H9 (cell line): Measurements from ENCODE around the gene ZNF652. TPM values are rescaled to one million over a fixed set of nuclear protein-coding genes. Genes with fewer than 3 reads are reported as not detected.
"Not testable (repeated sequence)": the region's sequence is repeated elsewhere in the genome, so short reads cannot be mapped to it uniquely, and the experiment has no call there.

Source experiments
- DNase-seq: peaks from one replicate; pipeline ENCODE4 v3.0.0-alpha.2; 2017
- H2AFZ ChIP-seq: one replicate; pipeline ENCODE4 v1.6.1; 2013; ENCODE audit warnings: mild to moderate bottlenecking, low read length, control low read depth, moderate library complexity
- H2AK5ac ChIP-seq: 2 replicates; pipeline ENCODE4 v1.6.1; 2013; ENCODE audit warnings: low read length, control low read depth, mixed read lengths; ENCODE audit not compliant: insufficient read length
- H2BK120ac ChIP-seq: one replicate; pipeline ENCODE4 v1.6.1; 2013; ENCODE audit warnings: low read depth, mild to moderate bottlenecking, low read length, control low read depth, inconsistent platforms; ENCODE audit not compliant: poor library complexity, severe bottlenecking
- H2BK12ac ChIP-seq: 2 replicates; pipeline ENCODE4 v1.6.1; 2013; ENCODE audit warnings: low read length, control low read depth, mixed read lengths, low read depth; ENCODE audit not compliant: insufficient read length
- H2BK15ac ChIP-seq: 2 replicates; pipeline ENCODE4 v1.6.1; 2013; ENCODE audit warnings: low read depth, low read length, control low read depth
- H2BK20ac ChIP-seq: one replicate; pipeline ENCODE4 v1.6.1; 2013; ENCODE audit warnings: low read depth, mild to moderate bottlenecking, low read length, control low read depth, inconsistent platforms; ENCODE audit not compliant: poor library complexity, severe bottlenecking
- H2BK5ac ChIP-seq: 2 replicates; pipeline ENCODE4 v1.6.1; 2013; ENCODE audit warnings: low read length, control low read depth, mixed read lengths; ENCODE audit not compliant: insufficient read length
- H3K14ac ChIP-seq: 2 replicates; pipeline ENCODE4 v1.6.1; 2013; ENCODE audit warnings: low read length, control low read depth; ENCODE audit not compliant: insufficient read depth
- H3K18ac ChIP-seq: 2 replicates; pipeline ENCODE4 v1.6.1; 2013; ENCODE audit warnings: low read depth, mild to moderate bottlenecking, mixed read lengths, low read length, control low read depth; ENCODE audit not compliant: insufficient read length
- H3K23ac ChIP-seq: 2 replicates; pipeline ENCODE4 v1.6.1; 2013; ENCODE audit warnings: low read length, control low read depth, mixed read lengths, low read depth; ENCODE audit not compliant: insufficient read length
- H3K23me2 ChIP-seq: 2 replicates; pipeline ENCODE4 v1.6.1; 2013; ENCODE audit warnings: low read depth, mild to moderate bottlenecking, mixed read lengths, low read length, control low read depth; ENCODE audit not compliant: insufficient read length, poor library complexity, severe bottlenecking
- H3K27ac ChIP-seq: 2 replicates; pipeline ENCODE4 v1.5.1; 2013; ENCODE audit warnings: low read length, control low read depth, mixed read lengths, low read depth; ENCODE audit not compliant: insufficient read length
- H3K27me3 ChIP-seq: 2 replicates; pipeline ENCODE4 v1.6.1; 2013; ENCODE audit warnings: low read length, control low read depth, inconsistent platforms; ENCODE audit not compliant: insufficient read depth
- H3K4ac ChIP-seq: 2 replicates; pipeline ENCODE4 v1.6.1; 2013; ENCODE audit warnings: low read depth, mild to moderate bottlenecking, control low read depth, inconsistent platforms, low read length, moderate library complexity
- H3K4me1 ChIP-seq: 2 replicates; pipeline ENCODE4 v1.6.1; 2013; ENCODE audit warnings: low read length, control low read depth, inconsistent platforms; ENCODE audit not compliant: insufficient read depth
- H3K4me2 ChIP-seq: 2 replicates; pipeline ENCODE4 v1.6.1; 2013; ENCODE audit warnings: low read length, control low read depth, mixed read lengths; ENCODE audit not compliant: insufficient read length, insufficient read depth
- H3K56ac ChIP-seq: 2 replicates; pipeline ENCODE4 v1.6.1; 2013; ENCODE audit warnings: low read depth, mild to moderate bottlenecking, mixed read lengths, low read length, control low read depth; ENCODE audit not compliant: insufficient read length
- H3K79me1 ChIP-seq: 2 replicates; pipeline ENCODE4 v1.6.1; 2013; ENCODE audit warnings: low read depth, mild to moderate bottlenecking, moderate library complexity, low read length, control low read depth, inconsistent platforms; ENCODE audit not compliant: insufficient read depth, poor library complexity, severe bottlenecking
- H3K79me2 ChIP-seq: 2 replicates; pipeline ENCODE4 v1.6.1; 2013; ENCODE audit warnings: low read length, control low read depth, inconsistent platforms; ENCODE audit not compliant: insufficient read depth
- H3K9ac ChIP-seq: 2 replicates; pipeline ENCODE4 v1.6.1; 2013; ENCODE audit warnings: low read length, control low read depth, mixed read lengths; ENCODE audit not compliant: insufficient read length; ENCODE audit errors: extremely low read depth
- H3K9me3 ChIP-seq: one replicate; pipeline ENCODE4 v1.6.1; 2013; ENCODE audit warnings: low read depth, low read length, inconsistent platforms; ENCODE audit not compliant: control insufficient read depth
- H3T11ph ChIP-seq: one replicate; pipeline ENCODE4 v1.6.1; 2013; ENCODE audit warnings: mild to moderate bottlenecking, low read length, control low read depth, inconsistent platforms
- H4K20me1 ChIP-seq: one replicate; pipeline ENCODE4 v1.6.1; 2013; ENCODE audit not compliant: control insufficient read depth, insufficient read length, insufficient read depth
- H4K5ac ChIP-seq: 2 replicates; pipeline ENCODE4 v1.6.1; 2013; ENCODE audit warnings: low read depth, mild to moderate bottlenecking, mixed read lengths, low read length, control low read depth; ENCODE audit not compliant: insufficient read length
- H4K8ac ChIP-seq: replicated peaks from 2 replicates; pipeline ENCODE4 v1.6.1; 2013; ENCODE audit warnings: low read length, control low read depth, mixed read lengths, low read depth; ENCODE audit not compliant: insufficient read length
- H4K91ac ChIP-seq: 2 replicates; pipeline ENCODE4 v1.6.1; 2013; ENCODE audit warnings: low read depth, mild to moderate bottlenecking, moderate library complexity, mixed read lengths, low read length, control low read depth; ENCODE audit not compliant: insufficient read length
- H3K27ac Mint-ChIP-seq, 3 experiments: 2 replicates in 2 of 3; 3 replicates in 1 of 3; pipeline ENCODE4 v1.8.0; 2020 to 2021; ENCODE audit warnings: mixed read lengths in 3 of 3, mild to moderate bottlenecking in 1 of 3, moderate library complexity in 1 of 3
- H3K27me3 Mint-ChIP-seq: 2 replicates; pipeline ENCODE4 v1.8.0; 2021; ENCODE audit warnings: low read depth, mild to moderate bottlenecking, moderate library complexity, mixed read lengths
- H3K36me3 Mint-ChIP-seq, 3 experiments: 2 replicates in 2 of 3; 3 replicates in 1 of 3; pipeline ENCODE4 v1.8.0; 2020 to 2021; ENCODE audit warnings: low read depth in 3 of 3, mixed read lengths in 3 of 3; ENCODE audit not compliant: insufficient read depth in 1 of 3
- H3K4me1 Mint-ChIP-seq, 2 experiments: 2 replicates each; pipeline ENCODE4 v1.8.0; 2020; ENCODE audit warnings: mixed read lengths in 2 of 2
- H3K4me3 Mint-ChIP-seq, 2 experiments: 2 replicates in 1 of 2; 3 replicates in 1 of 2; pipeline ENCODE4 v1.8.0; 2020 to 2021; ENCODE audit warnings: mild to moderate bottlenecking in 2 of 2, mixed read lengths in 2 of 2, moderate library complexity in 1 of 2
- H3K9me3 Mint-ChIP-seq, 2 experiments: 2 replicates in 1 of 2; 3 replicates in 1 of 2; pipeline ENCODE4 v1.8.0; 2020; ENCODE audit warnings: mild to moderate bottlenecking in 2 of 2, mixed read lengths in 2 of 2, moderate library complexity in 1 of 2
- CTCF ChIP-seq: fragments of 200-600 bp; sonication (generic); conservative IDR thresholded peaks from 3 replicates; pipeline ENCODE4 v1.8.0; 2021; ENCODE audit warnings: antibody characterized with exemption, mild to moderate bottlenecking
- WGBS: extraction: QIAGEN DNeasy Blood & Tissue Kit; methylation state at CpG from one replicate; pipeline ENCODE4 v1.1.7; 2013; ENCODE audit warnings: missing lambda C conversion rate, low lambda C conversion rate, mixed read lengths; ENCODE audit not compliant: insufficient read length; ENCODE audit errors: extremely low coverage; 5-methylcytosine and 5-hydroxymethylcytosine counted together
- total RNA-seq: library from RNA; stranded (reverse); gene quantifications from 2 replicates; pipeline ENCODE4 v1.2.1, GENCODE V29; 2021

Gene ZNF652
- total RNA-seq, 1 experiment from 2014 or later = 33.6 TPM

DNA sequence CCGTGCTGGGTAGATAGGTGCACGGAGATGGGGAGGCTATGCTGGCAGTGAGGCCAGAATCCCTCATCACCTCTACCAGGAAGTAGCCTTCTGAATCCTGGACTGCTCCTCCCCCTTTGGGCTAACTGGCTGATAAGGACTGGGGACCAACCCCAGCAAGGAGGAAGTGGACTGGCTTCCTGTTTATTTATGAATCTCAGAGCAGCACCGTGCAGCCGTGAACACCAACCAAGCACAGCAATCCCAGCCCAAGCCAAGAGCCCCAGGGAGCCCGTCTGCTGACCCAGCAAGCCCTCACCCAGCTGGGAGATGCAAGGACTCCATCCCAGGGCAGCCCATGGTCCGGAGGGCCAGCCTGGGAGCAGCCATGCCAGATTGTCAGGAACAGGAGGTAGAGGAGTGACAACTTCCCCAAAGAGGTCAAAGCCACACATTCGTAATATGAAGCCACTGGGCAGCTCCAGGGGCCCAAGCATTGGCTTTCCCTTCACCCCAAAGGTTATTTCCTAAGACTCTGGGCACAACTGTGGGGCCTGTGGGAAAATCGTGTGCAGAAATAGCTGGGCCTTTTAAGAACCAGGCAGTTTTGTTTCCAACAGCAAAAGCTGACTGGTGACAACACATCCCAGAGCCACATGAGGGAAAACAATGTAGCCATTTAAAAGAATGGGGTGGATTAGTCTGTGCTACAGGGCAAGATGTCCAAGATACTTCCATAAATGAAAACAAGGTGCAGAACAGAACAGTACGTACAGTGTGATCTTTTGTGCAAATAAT is 28.7 kb upstream of the ZNF652 start:
- Histone ChIP-seq H4K20me1 (no peaks in the 10 kb centered on the region), H3K56ac (no peak overlapping the region), H3K23ac (no peak overlapping the region), H2BK120ac (no peak overlapping the region), H2BK20ac (no peak overlapping the region), H2AK5ac (no peak overlapping the region), H3K23me2 (no peaks in the 10 kb centered on the region), H3K9ac (no peak overlapping the region), H2BK5ac (no peak overlapping the region), H3T11ph (no peak overlapping the region), H4K91ac (no peak overlapping the region), H4K5ac (no peak overlapping the region), H3K4ac (no peak overlapping the region), H3K4me1 (no peaks in the 10 kb centered on the region), H3K14ac (no peak overlapping the region), H4K8ac (no peak overlapping the region), H3K9me3 (no peaks in the 10 kb centered on the region), H2BK15ac (no peak overlapping the region), H2AFZ (no peak overlapping the region), H3K79me2 (no peaks in the 10 kb centered on the region), H3K79me1 (no peaks in the 10 kb centered on the region), H3K18ac (no peak overlapping the region), H2BK12ac (no peak overlapping the region), H3K27me3 (no peaks in the 10 kb centered on the region), H3K27ac (no peak overlapping the region), H3K4me2 (no peak overlapping the region)
- no peak overlapping the region for H3K4me3 Mint-ChIP-seq
- no peaks in the 10 kb centered on the region; the same call in 1 of the 2 replicates for H3K27me3 Mint-ChIP-seq
- DNase-seq = no peak
- no peak overlapping the region for H3K27ac Mint-ChIP-seq
- peaks cover 2 to 8% of the 10 kb centered on the region in 2 experiments; a peak in 1 of 4 replicates for H3K4me1 Mint-ChIP-seq
- TF ChIP-seq CTCF = no peak
- H3K9me3 Mint-ChIP-seq = no peaks in the 10 kb centered on the region
- no peaks in the 10 kb centered on the region for H3K36me3 Mint-ChIP-seq
- no CpG with 5 or more reads among the region's 9 CpGs for WGBS

DNA sequence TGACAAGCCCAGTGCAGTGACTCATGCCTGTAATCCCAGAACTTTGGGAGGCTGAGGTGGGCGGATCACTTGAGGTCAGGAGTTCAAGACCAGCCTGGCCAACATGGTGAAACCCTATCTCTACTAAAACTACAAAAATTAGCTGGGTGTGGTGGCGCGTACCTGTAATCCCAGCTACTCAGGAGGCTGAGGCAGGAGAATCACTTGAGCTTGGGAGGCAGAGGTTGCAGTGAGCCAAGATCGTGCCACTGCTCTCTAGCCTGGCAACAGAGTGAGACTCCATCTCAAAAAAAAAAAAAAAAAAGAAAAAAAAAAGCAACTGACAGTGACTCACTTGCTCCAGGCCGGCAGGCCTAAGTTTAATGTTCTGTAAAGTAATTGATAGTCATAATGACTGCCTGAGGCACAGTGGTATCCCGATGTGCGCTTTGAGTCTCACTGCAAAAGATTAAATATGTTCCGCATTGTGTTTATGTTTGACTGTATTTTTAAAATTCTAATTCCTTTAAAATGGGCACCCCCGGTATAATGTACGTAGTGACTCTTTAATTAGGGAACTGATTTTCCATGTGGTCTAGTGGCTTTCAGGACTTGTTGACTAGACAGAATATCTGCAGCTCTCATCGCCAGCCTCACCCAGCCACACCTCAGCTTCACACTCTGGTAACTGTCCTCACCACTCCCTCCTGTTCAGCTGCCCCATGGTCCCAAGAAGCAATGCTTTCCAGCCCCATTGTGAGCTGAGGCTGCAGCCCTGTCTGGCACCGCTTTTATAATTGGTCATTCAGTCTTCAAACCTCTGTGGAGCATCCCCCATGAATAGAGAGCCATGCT is 27.7 kb upstream of the ZNF652 start:
- H3K56ac ChIP-seq, H3K9me3 ChIP-seq, H4K8ac ChIP-seq, H2BK20ac ChIP-seq, H3K4ac ChIP-seq, H3K27me3 ChIP-seq, H3K4me3 Mint-ChIP-seq, H2BK15ac ChIP-seq, H3K23me2 ChIP-seq, H3K9me3 Mint-ChIP-seq, H3K27ac ChIP-seq, H3K4me2 ChIP-seq, H3K4me1 ChIP-seq, H3K27me3 Mint-ChIP-seq, H2BK5ac ChIP-seq, H3K36me3 Mint-ChIP-seq, H2BK12ac ChIP-seq, H3K14ac ChIP-seq, H2BK120ac ChIP-seq, H3K79me1 ChIP-seq, DNase-seq, H3K79me2 ChIP-seq, H4K91ac ChIP-seq, H2AK5ac ChIP-seq, H3K9ac ChIP-seq, H4K5ac ChIP-seq, H3K18ac ChIP-seq, H3K4me1 Mint-ChIP-seq, H3K23ac ChIP-seq, H2AFZ ChIP-seq, H3T11ph ChIP-seq, H4K20me1 ChIP-seq: not testable (repeated sequence)
- no CpG with 5 or more reads among the region's 12 CpGs for WGBS
- peak overlapping the region in 1 of 3 experiments; percentile 19; a peak in 1 of 7 replicates for H3K27ac Mint-ChIP-seq
